ENCODE measurements around the gene C3orf33.

C3orf33 gene

GRCh38 chr3:155741101-155741500 is 65.0 kb downstream of the C3orf33 start:
- DNase-seq, result no peak

DNA sequence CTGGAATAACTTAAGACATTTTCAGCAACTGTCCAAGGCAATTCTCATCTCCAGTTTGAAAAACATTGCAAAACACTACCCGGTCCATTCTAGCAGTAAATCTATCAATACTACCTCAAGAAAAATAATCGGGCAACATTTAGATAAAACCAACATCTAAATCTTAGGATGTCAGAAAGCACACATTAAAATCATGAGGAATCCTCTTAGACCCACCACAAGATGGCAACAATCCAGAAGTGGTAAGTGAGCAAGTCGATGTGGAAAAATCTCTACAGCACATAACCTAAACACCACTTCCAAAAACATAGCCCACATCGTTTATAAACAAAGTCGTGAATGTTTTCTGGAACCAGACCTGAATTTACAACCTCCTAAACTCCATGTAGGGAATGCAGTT is 66.9 kb downstream of the C3orf33 start:
- DNase-seq, result no peak

DNA sequence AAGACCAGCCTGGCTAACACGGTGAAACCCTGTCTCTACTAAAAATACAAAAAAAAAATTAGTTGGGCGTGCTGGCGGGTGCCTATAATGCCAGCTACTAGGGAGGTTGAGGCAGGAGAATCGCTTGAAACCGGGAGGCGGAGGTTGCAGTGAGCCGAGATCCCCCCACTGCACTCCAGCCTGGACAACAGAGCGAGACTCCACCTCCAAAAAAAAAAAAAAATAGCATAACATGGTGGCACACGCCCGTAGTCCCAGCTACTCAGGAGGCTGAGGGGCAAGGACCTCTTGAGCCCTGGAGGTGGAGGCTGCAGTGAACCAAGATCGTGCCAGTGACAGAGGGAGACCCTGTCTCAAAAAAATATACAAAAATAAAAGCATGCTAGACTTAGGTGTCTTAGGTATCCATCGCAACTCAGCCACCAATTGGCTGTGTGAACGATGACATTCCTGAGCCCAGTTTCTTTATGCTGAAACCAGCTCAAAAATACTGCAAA is 67.5 kb downstream of the C3orf33 start:
- no peak for DNase-seq

- no peak for DNase-seq
These were observed 68.1 kb downstream of the C3orf33 start for GRCh38 chr3:155737844-155738460.

DNA sequence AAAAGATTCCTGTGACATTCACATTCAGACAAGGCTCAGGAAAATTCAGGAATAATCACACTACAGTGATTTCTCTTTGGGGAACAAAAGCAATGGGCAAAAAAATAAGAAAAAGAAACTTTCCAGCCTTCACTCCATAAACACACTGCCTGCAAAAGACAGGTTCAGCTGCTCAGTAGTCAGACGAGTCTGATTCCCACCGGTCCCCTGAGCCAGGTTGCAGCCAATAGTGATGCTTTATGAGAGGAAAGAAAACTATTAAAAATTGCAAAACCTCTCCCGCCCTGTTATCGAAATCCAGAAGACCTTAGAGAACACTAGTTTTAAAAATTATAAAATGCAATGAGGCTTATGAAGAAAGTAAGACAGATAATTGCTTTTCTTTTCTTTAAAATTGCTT is 69.7 kb downstream of the C3orf33 start:
- DNase-seq, result no peak

DNA sequence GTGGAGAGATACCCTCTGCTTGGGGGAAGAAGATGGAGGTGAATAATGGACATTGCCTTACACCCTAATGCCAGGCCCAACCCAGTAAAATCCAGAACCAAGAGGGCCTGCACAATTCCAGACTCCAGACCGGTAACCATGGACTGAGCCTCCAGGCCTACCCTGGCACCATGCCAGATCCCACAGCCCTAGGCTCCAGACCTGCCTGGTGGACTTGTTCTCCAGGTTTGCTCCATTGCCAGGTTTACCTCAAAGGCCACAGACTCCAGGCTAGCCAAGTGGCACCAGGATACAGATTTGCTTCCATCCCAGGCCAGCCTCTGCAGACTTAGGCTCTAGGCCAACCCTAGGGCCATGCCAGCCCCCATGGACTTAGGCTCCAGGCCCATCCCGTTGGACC is 75.2 kb downstream of the C3orf33 start:
- no peak for DNase-seq

- DNase-seq, result no peak
These were observed 78.2 kb downstream of the C3orf33 start for GRCh38 chr3:155727836-155728235.

- no peak for DNase-seq
These were observed 91.8 kb downstream of the C3orf33 start for GRCh38 chr3:155714295-155714718.

All from stimulated activated CD4-positive, alpha-beta T cell treated with anti-CD3 and anti-CD28 coated beads, Interleukin-15, amount 100 ng/mL, for 24 hours (primary cell).